NCI-H345 treated with DMSO at 0.1 percent for 48 hours (cell line): ENCODE results near the gene EHMT1.
"Not testable (repeated sequence)": the region's sequence is repeated elsewhere in the genome, so short reads cannot be mapped to it uniquely, and the experiment has no call there.

ENCODE experiments used
- DNase-seq: peaks from one replicate; lab custom pipeline; 2025; ENCODE audit not compliant: unreplicated experiment; lab: John Stamatoyannopoulos, UW

Gene EHMT1

GRCh38 chr9:137880160-137880975 is 261.6 kb downstream of the EHMT1 start:
- DNase-seq = no peak

GRCh38 chr9:137880976-137881530 is 262.2 kb downstream of the EHMT1 start:
- DNase-seq = no peak

GRCh38 chr9:137881591-137882505 is 263.0 kb downstream of the EHMT1 start:
- DNase-seq = no peak

- DNase-seq = no peak
Observed at GRCh38 chr9:137882506-137882821, 263.7 kb downstream of the EHMT1 start.

GRCh38 chr9:137883977-137884376 is 265.2 kb downstream of the EHMT1 start:
- DNase-seq = not testable (repeated sequence)

- not testable (repeated sequence) for DNase-seq
Observed at GRCh38 chr9:137884547-137884946, 265.7 kb downstream of the EHMT1 start.

- DNase-seq = not testable (repeated sequence)
Observed at GRCh38 chr9:137885121-137885520, 266.3 kb downstream of the EHMT1 start.
